A549 (cell line): ENCODE measurements around the gene XIRP1.

ENCODE experiments used
- BHLHE40 ChIP-seq: IDR thresholded peaks from 2 replicates; pipeline ENCODE4 v1.6.1; 2012; ENCODE audit warnings: low read depth, low read length, inconsistent platforms
- CHD2 ChIP-seq: fragments of 150-350 bp; IDR thresholded peaks from 2 replicates; pipeline ENCODE4 v1.6.1; 2014; ENCODE audit warnings: low read length; ENCODE audit not compliant: partially characterized antibody
- JUNB ChIP-seq: fragments of >200 bp; sonication (Bioruptor Twin); formaldehyde crosslinking; IDR thresholded peaks from 2 replicates; pipeline ENCODE4 v1.6.1; 2016
- TF ChIP-seq, protein P1 (sequence below): fragments of >200 bp; sonication (Bioruptor Twin); formaldehyde crosslinking; IDR thresholded peaks from 3 replicates; pipeline ENCODE4 v1.5.1; 2016
- TF ChIP-seq, protein P2 (sequence below): fragments of 250-450 bp; sonication (Bioruptor Pico); IDR thresholded peaks from 2 replicates; pipeline ENCODE4 v1.5.0; 2021; ENCODE audit warnings: mild to moderate bottlenecking, moderate library complexity, borderline replicate concordance
- TF ChIP-seq, protein P3 (sequence below): fragments of 200-600 bp; sonication (generic); IDR thresholded peaks from 2 replicates; pipeline ENCODE4 v1.6.1; 2016; ENCODE audit warnings: antibody characterized with exemption, mild to moderate bottlenecking, moderate library complexity

DNA sequence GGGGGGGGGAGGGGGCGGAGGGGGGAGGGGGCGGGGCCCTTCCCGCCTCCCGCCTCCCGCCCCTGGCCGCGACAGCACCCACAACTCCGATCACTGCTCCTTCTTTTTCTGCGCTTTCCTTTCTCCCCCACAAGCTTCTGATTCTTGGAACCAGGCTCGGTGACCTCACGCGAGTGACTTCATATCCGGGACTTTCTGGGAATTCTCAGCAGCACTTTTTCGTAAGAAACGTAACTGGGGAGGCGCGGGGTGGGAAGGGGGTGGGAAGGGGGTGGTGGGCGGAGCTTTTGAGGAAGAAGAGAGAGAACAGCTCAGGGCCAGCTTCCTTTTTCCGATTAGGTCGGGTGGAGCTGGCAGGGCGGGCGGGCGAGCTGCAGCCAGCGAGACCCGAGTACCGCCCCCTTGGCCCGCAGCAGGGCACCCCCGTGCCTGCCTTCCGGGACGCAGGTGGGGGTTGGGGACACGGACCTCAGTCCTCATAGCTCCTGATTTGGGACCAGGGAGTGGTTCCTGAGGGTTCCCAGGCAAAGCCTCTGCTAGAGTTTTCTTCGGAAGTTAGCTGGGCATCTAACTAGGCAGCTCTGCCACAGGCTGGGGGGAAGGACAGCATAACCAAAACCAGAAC is 14.6 kb downstream of the XIRP1 start:
- TF ChIP-seq, protein P1, sequence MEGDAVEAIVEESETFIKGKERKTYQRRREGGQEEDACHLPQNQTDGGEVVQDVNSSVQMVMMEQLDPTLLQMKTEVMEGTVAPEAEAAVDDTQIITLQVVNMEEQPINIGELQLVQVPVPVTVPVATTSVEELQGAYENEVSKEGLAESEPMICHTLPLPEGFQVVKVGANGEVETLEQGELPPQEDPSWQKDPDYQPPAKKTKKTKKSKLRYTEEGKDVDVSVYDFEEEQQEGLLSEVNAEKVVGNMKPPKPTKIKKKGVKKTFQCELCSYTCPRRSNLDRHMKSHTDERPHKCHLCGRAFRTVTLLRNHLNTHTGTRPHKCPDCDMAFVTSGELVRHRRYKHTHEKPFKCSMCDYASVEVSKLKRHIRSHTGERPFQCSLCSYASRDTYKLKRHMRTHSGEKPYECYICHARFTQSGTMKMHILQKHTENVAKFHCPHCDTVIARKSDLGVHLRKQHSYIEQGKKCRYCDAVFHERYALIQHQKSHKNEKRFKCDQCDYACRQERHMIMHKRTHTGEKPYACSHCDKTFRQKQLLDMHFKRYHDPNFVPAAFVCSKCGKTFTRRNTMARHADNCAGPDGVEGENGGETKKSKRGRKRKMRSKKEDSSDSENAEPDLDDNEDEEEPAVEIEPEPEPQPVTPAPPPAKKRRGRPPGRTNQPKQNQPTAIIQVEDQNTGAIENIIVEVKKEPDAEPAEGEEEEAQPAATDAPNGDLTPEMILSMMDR = no peak
- TF ChIP-seq, protein P2, sequence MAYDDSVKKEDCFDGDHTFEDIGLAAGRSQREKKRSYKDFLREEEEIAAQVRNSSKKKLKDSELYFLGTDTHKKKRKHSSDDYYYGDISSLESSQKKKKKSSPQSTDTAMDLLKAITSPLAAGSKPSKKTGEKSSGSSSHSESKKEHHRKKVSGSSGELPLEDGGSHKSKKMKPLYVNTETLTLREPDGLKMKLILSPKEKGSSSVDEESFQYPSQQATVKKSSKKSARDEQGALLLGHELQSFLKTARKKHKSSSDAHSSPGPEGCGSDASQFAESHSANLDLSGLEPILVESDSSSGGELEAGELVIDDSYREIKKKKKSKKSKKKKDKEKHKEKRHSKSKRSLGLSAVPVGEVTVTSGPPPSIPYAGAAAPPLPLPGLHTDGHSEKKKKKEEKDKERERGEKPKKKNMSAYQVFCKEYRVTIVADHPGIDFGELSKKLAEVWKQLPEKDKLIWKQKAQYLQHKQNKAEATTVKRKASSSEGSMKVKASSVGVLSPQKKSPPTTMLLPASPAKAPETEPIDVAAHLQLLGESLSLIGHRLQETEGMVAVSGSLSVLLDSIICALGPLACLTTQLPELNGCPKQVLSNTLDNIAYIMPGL = no peak
- TF ChIP-seq, protein P3, sequence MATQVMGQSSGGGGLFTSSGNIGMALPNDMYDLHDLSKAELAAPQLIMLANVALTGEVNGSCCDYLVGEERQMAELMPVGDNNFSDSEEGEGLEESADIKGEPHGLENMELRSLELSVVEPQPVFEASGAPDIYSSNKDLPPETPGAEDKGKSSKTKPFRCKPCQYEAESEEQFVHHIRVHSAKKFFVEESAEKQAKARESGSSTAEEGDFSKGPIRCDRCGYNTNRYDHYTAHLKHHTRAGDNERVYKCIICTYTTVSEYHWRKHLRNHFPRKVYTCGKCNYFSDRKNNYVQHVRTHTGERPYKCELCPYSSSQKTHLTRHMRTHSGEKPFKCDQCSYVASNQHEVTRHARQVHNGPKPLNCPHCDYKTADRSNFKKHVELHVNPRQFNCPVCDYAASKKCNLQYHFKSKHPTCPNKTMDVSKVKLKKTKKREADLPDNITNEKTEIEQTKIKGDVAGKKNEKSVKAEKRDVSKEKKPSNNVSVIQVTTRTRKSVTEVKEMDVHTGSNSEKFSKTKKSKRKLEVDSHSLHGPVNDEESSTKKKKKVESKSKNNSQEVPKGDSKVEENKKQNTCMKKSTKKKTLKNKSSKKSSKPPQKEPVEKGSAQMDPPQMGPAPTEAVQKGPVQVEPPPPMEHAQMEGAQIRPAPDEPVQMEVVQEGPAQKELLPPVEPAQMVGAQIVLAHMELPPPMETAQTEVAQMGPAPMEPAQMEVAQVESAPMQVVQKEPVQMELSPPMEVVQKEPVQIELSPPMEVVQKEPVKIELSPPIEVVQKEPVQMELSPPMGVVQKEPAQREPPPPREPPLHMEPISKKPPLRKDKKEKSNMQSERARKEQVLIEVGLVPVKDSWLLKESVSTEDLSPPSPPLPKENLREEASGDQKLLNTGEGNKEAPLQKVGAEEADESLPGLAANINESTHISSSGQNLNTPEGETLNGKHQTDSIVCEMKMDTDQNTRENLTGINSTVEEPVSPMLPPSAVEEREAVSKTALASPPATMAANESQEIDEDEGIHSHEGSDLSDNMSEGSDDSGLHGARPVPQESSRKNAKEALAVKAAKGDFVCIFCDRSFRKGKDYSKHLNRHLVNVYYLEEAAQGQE = no peak
- no peak for TF ChIP-seq CHD2
- no peak for TF ChIP-seq BHLHE40
- no peak for TF ChIP-seq JUNB
